Measurements from ENCODE around the gene CTU2.

DNA sequence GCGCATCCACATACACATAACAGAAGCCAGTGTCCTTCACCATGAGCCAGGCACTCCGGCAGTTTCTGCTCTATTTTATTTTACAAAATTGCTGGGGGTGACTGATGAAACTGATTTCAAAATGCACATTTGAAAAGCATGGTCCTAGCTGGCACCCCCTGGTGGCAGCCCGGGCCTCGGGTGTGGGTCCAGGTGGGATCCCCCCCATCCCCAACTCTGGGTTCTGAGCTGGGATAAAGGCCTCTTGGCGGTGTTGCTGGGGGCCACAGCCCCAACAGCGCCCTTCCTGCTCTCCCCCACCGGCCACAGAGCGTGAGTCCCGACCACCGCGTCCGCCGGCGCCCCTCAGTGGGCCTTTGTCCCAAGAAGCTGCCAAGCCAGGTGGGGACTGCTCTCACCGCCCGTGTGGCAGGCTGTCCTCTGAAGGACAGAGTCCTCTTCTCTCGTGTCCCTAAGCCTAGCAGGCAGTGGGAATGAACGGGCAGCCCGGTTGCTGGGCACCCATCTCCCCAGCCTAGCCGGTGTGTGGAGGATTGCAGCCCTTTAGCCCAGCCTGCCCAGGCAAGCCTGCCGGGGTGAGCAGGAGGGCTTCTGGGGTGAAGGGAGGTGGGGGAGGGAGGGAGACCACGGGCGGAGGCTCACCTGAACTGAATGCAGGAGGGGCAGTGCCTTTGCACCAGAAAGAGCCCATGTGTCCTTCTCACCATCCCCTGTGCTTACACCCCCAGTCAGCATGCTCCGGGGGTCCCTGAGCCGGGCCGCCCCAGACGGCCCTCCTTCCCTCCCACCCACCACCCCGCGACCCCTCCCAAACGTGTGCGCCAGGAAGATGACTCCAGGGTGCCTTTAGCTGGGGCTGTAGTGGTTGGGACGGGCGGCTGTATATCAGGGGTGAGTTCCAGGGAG lies 20.9 kb upstream of the CTU2 start:
- TF ChIP-seq CTCF (conservative IDR thresholded peaks at IDR 0.05 in 1 of 2, IDR thresholded peaks at IDR 0.05 in 1 of 2; ENCODE audit: low read depth in 1 of 2, low read length in 2 of 2) (peak; percentile 68 to 88), EZH2 (IDR thresholded peaks at IDR 0.05; ENCODE audit: low read length, missing control alignments) (peak; percentile 36)

All from fibroblast of lung (primary cell).